Measurements from ENCODE around the gene FARP1.

FARP1 gene

GRCh38 chr13:98486412-98486811, 343.5 kb downstream of the FARP1 start:
- TF ChIP-seq MAX (IDR thresholded peaks at IDR 0.05) (no peak), TCF12 (IDR thresholded peaks at IDR 0.05; ENCODE audit: low read depth) (no peak), NFIC (IDR thresholded peaks at IDR 0.05) (no peak), TEAD4 (IDR thresholded peaks at IDR 0.05) (no peak), RAD21 (IDR thresholded peaks at IDR 0.05; ENCODE audit: low read depth) (no peak), TAF1 (IDR thresholded peaks at IDR 0.05; ENCODE audit: low read depth) (no peak), EGR1 (IDR thresholded peaks at IDR 0.05) (no peak), USF1 (IDR thresholded peaks at IDR 0.05) (no peak), REST (IDR thresholded peaks at IDR 0.05; ENCODE audit: low read depth) (no peak)

- TF ChIP-seq RAD21 (IDR thresholded peaks at IDR 0.05; ENCODE audit: low read depth) (no peak), REST (IDR thresholded peaks at IDR 0.05; ENCODE audit: low read depth) (no peak), YY1 (IDR thresholded peaks at IDR 0.05; ENCODE audit: low read depth) (no peak), NFIC (IDR thresholded peaks at IDR 0.05) (no peak), CREB1 (IDR thresholded peaks at IDR 0.05; ENCODE audit: low read depth) (no peak), EP300 (IDR thresholded peaks at IDR 0.05; ENCODE audit: borderline replicate concordance) (no peak), CEBPB (IDR thresholded peaks at IDR 0.05) (no peak), EGR1 (IDR thresholded peaks at IDR 0.05) (no peak), TEAD4 (IDR thresholded peaks at IDR 0.05) (no peak), TAF1 (IDR thresholded peaks at IDR 0.05; ENCODE audit: low read depth) (no peak), USF1 (IDR thresholded peaks at IDR 0.05) (no peak), MAX (IDR thresholded peaks at IDR 0.05) (no peak), ZBTB7A (IDR thresholded peaks at IDR 0.05; ENCODE audit: low read depth) (no peak), TCF12 (IDR thresholded peaks at IDR 0.05; ENCODE audit: low read depth) (no peak), FOXM1 (IDR thresholded peaks at IDR 0.05; ENCODE audit: borderline replicate concordance, low read depth) (no peak)
These were observed 344.1 kb downstream of the FARP1 start for GRCh38 chr13:98487016-98487415.

GRCh38 chr13:98487522-98487921, 344.6 kb downstream of the FARP1 start:
- TF ChIP-seq TAF1 (IDR thresholded peaks at IDR 0.05; ENCODE audit: low read depth) = no peak
- no peak for TF ChIP-seq ZBTB7A (IDR thresholded peaks at IDR 0.05; ENCODE audit: low read depth)
- no peak for TF ChIP-seq TCF12 (IDR thresholded peaks at IDR 0.05; ENCODE audit: low read depth)
- TF ChIP-seq EGR1 (IDR thresholded peaks at IDR 0.05) = no peak
- no peak for TF ChIP-seq FOXM1 (IDR thresholded peaks at IDR 0.05; ENCODE audit: borderline replicate concordance, low read depth)
- TF ChIP-seq USF1 (IDR thresholded peaks at IDR 0.05) = no peak
- TF ChIP-seq RAD21 (IDR thresholded peaks at IDR 0.05; ENCODE audit: low read depth) = no peak
- no peak for TF ChIP-seq NFIC (IDR thresholded peaks at IDR 0.05)
- TF ChIP-seq REST (IDR thresholded peaks at IDR 0.05; ENCODE audit: low read depth) = no peak
- no peak for TF ChIP-seq YY1 (IDR thresholded peaks at IDR 0.05; ENCODE audit: low read depth)
- no peak for TF ChIP-seq MAX (IDR thresholded peaks at IDR 0.05)
- TF ChIP-seq EP300 (IDR thresholded peaks at IDR 0.05; ENCODE audit: borderline replicate concordance) = no peak
- TF ChIP-seq CREB1 (IDR thresholded peaks at IDR 0.05; ENCODE audit: low read depth) = no peak

GRCh38 chr13:98488736-98489135, 345.8 kb downstream of the FARP1 start:
- no peak for TF ChIP-seq USF1 (IDR thresholded peaks at IDR 0.05)
- no peak for TF ChIP-seq CREB1 (IDR thresholded peaks at IDR 0.05; ENCODE audit: low read depth)
- no peak for TF ChIP-seq CEBPB (IDR thresholded peaks at IDR 0.05)
- no peak for TF ChIP-seq EP300 (IDR thresholded peaks at IDR 0.05; ENCODE audit: borderline replicate concordance)
